ENCODE data around the gene LPA. TPM values are rescaled to one million over a fixed set of nuclear protein-coding genes. Genes with fewer than 3 reads are reported as not detected.

Gene LPA
- total RNA-seq, 4 donors from 2014 or later, result 0.48 to 0.55 TPM; not detected in 2

DNA sequence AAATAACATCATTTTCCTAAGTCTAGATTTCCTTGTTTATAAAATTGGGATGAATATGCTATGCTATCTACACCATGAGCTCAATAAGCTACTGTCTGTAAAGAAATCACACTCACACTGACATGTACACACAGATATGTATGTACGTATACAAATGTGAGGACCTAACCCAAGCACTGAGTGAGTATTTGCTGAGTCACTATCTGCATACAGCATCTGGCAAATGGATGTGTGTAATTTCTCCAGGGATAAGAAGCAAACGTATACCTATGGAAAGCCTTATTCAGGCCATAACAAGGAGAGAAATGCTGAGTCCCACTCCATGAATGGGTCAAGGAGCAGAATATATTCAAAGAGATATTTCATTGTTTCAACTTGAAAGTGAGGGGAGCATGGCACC is 153.9 kb downstream of the LPA start:
- no peaks in the 10 kb centered on the region for H3K36me3 ChIP-seq
- H3K27ac ChIP-seq, result no peak overlapping the region
- H3K4me3 ChIP-seq, result no peak overlapping the region
- H3K27me3 ChIP-seq, result no peaks in the 10 kb centered on the region
- no peaks in the 10 kb centered on the region for H3K9me3 ChIP-seq
- intact Hi-C loops (cut with DNase I; ENCODE audit: low total_unique reads) (no loop called here), in situ Hi-C loops (cut with MboI; ENCODE audit: low pct_ligation_motif_present in 1 of 4, low pct_unique_long_range_greater_than_20kb in 1 of 4, low sequenced_read_pairs in 3 of 4) (no loop called here)
- TF ChIP-seq EP300 (IDR thresholded peaks at IDR 0.05; ENCODE audit: low read depth), result no peak
- TF ChIP-seq, protein P1, sequence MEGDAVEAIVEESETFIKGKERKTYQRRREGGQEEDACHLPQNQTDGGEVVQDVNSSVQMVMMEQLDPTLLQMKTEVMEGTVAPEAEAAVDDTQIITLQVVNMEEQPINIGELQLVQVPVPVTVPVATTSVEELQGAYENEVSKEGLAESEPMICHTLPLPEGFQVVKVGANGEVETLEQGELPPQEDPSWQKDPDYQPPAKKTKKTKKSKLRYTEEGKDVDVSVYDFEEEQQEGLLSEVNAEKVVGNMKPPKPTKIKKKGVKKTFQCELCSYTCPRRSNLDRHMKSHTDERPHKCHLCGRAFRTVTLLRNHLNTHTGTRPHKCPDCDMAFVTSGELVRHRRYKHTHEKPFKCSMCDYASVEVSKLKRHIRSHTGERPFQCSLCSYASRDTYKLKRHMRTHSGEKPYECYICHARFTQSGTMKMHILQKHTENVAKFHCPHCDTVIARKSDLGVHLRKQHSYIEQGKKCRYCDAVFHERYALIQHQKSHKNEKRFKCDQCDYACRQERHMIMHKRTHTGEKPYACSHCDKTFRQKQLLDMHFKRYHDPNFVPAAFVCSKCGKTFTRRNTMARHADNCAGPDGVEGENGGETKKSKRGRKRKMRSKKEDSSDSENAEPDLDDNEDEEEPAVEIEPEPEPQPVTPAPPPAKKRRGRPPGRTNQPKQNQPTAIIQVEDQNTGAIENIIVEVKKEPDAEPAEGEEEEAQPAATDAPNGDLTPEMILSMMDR (IDR thresholded peaks at IDR 0.05), result no peak
- TF ChIP-seq POLR2A (IDR thresholded peaks at IDR 0.05), result no peak
- TF ChIP-seq POLR2AphosphoS5 (IDR thresholded peaks at IDR 0.05), result no peak
- H3K4me1 ChIP-seq, result no peaks in the 10 kb centered on the region
- WGBS, 2 donors (ENCODE audit: low coverage in 1 of 2), result 57 to 79% methylated on average over 2 of the region's 2 CpGs
- DNase-seq, result no peak

DNA sequence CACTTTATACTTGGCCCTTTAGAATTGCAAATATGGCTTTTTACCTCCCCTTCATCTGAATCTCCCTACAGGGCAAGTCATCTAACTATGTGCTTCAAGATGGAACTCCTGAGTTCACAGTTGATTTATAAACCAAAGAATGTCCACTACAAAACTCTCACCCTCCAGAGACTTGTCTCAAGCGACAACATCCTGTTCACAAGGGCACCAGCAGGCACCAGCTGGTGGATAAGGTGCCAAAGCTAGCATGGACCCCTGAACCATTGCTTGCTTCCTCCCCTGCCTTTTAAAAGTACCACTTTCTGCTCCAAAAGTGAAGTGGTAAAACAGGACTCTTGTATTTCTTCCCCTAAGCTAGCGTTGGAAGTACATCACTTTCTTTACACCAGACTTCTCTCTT is 154.5 kb downstream of the LPA start:
- no peak overlapping the region for H3K27ac ChIP-seq
- no peaks in the 10 kb centered on the region for H3K36me3 ChIP-seq
- DNase-seq, result no peak
- H3K4me3 ChIP-seq, result no peak overlapping the region
- 76 to 94% methylated on average over 2 of the region's 2 CpGs for WGBS, 2 donors (ENCODE audit: low coverage in 1 of 2)
- intact Hi-C loops (cut with DNase I; ENCODE audit: low total_unique reads) (no loop called here), in situ Hi-C loops (cut with MboI; ENCODE audit: low pct_ligation_motif_present in 1 of 4, low pct_unique_long_range_greater_than_20kb in 1 of 4, low sequenced_read_pairs in 3 of 4) (no loop called here)
- TF ChIP-seq, protein P1 (IDR thresholded peaks at IDR 0.05), result no peak
- TF ChIP-seq POLR2A (IDR thresholded peaks at IDR 0.05), result no peak
- H3K27me3 ChIP-seq, result no peaks in the 10 kb centered on the region
- no peaks in the 10 kb centered on the region for H3K4me1 ChIP-seq
- no peaks in the 10 kb centered on the region for H3K9me3 ChIP-seq

DNA sequence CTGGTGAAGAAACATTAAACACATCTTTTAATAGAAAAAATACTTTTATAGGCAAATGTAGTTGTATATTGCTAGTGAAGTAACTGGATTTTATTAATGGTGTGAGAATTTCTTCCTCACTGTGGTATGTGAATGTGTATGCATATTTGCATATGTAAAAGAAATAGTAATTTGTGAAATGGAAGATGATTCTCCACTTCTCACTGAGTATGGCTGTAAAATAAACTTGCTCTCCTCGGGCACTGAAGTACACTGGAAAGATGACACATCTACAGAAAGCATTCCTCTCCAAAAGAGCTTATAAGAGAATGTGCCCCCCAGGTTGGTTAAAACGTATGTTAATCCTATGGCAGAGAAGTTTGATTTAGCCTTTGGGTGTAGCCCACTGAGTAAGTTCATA is 155.5 kb downstream of the LPA start:
- Histone ChIP-seq H3K36me3 (no peaks in the 10 kb centered on the region), H3K27ac (no peak overlapping the region), H3K9me3 (no peaks in the 10 kb centered on the region), H3K4me1 (no peaks in the 10 kb centered on the region), H3K4me3 (no peak overlapping the region), H3K27me3 (no peaks in the 10 kb centered on the region)
- DNase-seq, result no peak
- WGBS, 2 donors (ENCODE audit: low coverage in 1 of 2), result 70 to 93% methylated on average over 2 of the region's 2 CpGs
- in situ Hi-C loops (cut with MboI; ENCODE audit: low pct_ligation_motif_present in 1 of 4, low pct_unique_long_range_greater_than_20kb in 1 of 4, low sequenced_read_pairs in 3 of 4), result no loop called here
- intact Hi-C loops (cut with DNase I; ENCODE audit: low total_unique reads), result no loop called here
- TF ChIP-seq EP300 (IDR thresholded peaks at IDR 0.05; ENCODE audit: low read depth), result no peak
- TF ChIP-seq, protein P1 (IDR thresholded peaks at IDR 0.05), result no peak
- TF ChIP-seq POLR2A (IDR thresholded peaks at IDR 0.05), result no peak
- no peak for TF ChIP-seq POLR2AphosphoS5 (IDR thresholded peaks at IDR 0.05)

DNA sequence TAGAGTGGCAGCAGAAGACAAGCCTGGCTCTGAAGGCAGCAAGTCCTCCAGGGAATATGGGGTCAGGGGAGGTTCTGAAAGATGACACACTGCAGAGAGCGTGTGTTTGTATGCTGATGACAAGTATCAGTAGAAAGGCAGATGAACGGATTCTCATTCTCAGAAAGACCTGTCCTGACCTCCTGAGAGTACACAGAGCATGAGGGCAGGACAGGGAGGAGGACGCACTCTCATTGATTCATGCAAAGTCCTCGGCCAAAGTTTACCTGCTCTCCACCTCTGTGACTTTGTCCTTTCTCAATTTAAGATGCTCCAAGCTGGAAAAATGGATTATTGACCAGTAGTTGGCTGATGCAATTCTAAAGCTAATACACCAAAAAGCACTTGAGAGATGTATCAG is 156.7 kb downstream of the LPA start:
- intact Hi-C loops (cut with DNase I; ENCODE audit: low total_unique reads), result no loop called here
- no peak for DNase-seq
- in situ Hi-C loops (cut with MboI; ENCODE audit: low pct_ligation_motif_present in 1 of 4, low pct_unique_long_range_greater_than_20kb in 1 of 4, low sequenced_read_pairs in 3 of 4), result no loop called here
- TF ChIP-seq POLR2AphosphoS5 (IDR thresholded peaks at IDR 0.05) (no peak), POLR2A (IDR thresholded peaks at IDR 0.05) (no peak), EP300 (IDR thresholded peaks at IDR 0.05; ENCODE audit: low read depth) (no peak)
- TF ChIP-seq, protein P1 (IDR thresholded peaks at IDR 0.05), result no peak
- H3K36me3 ChIP-seq, result no peaks in the 10 kb centered on the region
- WGBS, 2 donors (ENCODE audit: low coverage in 1 of 2), result 75 to 80% methylated on average over 1 to 4 of the region's 4 CpGs
- no peaks in the 10 kb centered on the region for H3K27me3 ChIP-seq
- H3K4me1 ChIP-seq, result no peaks in the 10 kb centered on the region
- no peak overlapping the region for H3K27ac ChIP-seq
- no peaks in the 10 kb centered on the region for H3K9me3 ChIP-seq
- H3K4me3 ChIP-seq, result no peak overlapping the region
